ENCODE data around the gene IL22RA1. TPM values are rescaled to one million over a fixed set of nuclear protein-coding genes. Genes with fewer than 3 reads are reported as not detected.

Gene IL22RA1
- polyA plus RNA-seq, 1 donor = 4.0 TPM

DNA sequence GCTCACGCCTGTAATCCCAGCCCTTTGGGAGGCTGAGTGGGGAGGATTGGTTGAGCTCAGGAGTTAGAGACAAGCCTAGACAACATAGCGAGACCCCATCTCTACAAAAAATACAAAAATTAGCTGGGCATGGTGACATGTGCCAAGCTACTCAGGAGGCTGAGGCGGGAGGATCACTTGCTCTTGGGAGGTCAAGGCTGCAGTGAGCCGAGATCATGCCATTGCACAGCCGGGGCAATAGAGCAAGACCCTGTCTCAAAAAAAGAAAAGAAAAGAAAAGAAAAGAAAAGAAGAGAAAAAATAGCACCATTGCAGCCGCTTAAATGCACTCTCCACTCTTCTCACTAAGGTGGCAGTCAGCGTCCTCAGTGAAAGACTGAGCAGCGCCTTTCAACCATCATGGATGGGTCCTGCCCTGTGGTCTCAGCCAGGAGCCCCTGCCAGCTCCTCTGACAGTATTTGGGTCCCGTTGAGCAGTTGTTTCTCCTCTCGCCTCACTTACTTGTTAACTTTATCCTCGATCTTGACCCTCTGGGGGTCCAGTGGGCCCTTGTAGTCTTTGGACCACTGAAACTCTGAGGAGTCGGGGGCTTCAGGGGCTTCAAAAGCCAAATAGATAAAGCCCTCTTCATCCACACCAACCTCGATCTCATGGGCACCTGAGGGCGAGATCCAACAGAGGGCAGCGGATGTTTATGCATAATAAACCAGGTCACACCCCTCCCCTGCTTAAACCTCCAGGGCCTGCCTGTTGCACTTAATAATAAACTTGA lies 67.9 kb downstream of the IL22RA1 start:
- DNase-seq = no peak

DNA sequence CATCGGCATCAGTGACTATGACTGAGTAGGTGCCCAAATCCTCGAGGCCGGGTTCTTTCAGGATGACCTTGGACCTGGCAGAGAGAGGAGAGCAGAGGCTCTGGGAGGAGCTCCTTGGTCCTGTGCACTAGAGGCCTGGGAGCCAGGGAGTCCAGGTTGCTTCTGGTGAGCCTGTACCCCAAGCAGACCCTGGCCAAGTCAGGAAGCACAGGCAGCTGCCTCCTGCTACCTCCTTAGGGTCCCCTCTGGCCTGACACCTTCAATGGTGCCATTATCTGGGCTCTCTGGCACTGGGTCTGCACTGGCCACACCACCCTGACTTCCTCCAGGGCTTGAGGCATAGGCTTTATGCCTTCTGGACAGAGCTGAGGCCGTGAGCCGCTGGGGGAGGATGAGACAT lies 68.7 kb downstream of the IL22RA1 start:
- DNase-seq = no peak

DNA sequence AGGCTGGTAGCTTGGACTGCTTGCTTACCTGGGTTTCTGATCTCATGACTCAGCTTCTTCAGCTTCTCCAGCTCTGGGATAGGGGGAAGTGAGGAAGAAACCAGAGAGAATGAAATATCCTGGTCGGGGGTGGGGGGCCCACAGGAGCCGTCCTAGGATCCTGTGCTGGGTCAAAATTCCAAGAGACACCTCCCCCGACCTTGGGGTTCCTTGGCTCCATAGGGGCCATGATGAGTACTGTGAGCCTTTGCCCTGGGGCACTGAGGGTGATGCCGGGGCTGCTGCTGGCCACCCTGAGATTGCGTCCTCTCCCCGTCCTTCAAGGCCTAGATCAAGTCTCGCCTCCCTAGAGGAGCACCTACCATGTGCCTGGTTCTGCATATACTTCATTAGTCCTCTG lies 71.0 kb downstream of the IL22RA1 start:
- DNase-seq = no peak

DNA sequence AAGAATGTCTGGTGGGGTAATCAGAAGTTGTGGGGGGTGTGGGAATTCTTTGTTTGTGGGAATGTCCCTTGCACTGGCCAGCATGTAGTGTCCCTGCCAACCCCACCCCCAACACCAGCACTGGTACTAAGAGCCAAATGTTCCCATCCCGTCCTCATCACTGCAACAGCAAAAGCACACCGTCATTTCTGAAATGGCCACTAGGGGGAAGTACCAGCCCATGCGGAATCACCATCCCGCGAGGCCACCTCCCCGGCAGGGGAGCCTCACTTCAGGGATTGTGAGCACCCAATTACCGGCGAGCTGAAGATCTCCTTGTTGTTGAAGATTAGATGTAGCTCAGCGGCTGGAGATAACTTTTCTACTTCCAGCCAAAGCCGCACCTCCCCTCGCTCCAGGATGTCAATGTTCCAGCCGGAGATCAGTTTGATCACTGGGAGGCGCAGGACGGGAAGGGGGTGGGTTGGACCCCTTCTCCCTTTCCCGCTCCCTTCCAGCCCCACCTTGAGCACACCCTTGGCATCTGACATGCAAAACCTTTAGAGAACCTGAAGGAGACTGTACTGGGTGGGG lies 72.0 kb downstream of the IL22RA1 start:
- peak; percentile 78 for DNase-seq

DNA sequence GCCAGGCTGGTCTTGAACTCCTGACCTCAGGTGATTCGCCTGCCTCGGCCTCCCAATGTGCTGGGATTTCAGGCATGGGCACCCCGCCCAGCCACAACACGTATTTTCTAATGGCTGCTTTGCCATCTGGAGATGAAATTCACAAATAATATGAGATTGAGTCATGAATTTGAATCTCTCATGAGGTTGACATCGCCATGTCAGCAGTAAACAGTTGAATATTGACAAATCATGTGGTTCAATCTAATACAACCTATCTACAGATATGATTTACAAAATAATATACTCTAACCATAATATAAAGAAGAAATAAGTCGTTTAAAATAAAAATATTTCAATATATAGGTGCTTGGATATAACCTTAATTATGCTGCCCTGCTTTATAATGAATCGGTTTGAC lies 73.1 kb downstream of the IL22RA1 start:
- DNase-seq = no peak

Other genes with a start within 250 kb of the IL22RA1 start
- gene CNR2, start 229.8 kb downstream of the IL22RA1 start, polyA plus RNA-seq (ENCODE audit: insufficient read length) = 0.08 TPM
- gene PNRC2, start 183.3 kb downstream of the IL22RA1 start, polyA plus RNA-seq (ENCODE audit: insufficient read length) = 209 TPM
- gene SRSF10, start 162.8 kb downstream of the IL22RA1 start, polyA plus RNA-seq (ENCODE audit: insufficient read length) = 315 TPM
- 22.1 TPM for gene MYOM3, start 31.0 kb downstream of the IL22RA1 start, polyA plus RNA-seq (ENCODE audit: insufficient read length)
- gene IFNLR1, start 44.1 kb upstream of the IL22RA1 start, polyA plus RNA-seq (ENCODE audit: insufficient read length) = 3.5 TPM
- 4.6 TPM for gene GRHL3, start 176.2 kb upstream of the IL22RA1 start, polyA plus RNA-seq (ENCODE audit: insufficient read length)